ENCODE measurements around the gene RYR1. TPM values are rescaled to one million over a fixed set of nuclear protein-coding genes. Genes with fewer than 3 reads are reported as not detected.
A peak's percentile ranks its signal among the peaks of the same experiment; 100 is the strongest.

RYR1 gene
- total and polyA plus RNA-seq, 11 donors: 0.44 to 2.1 (median 0.86) TPM

- Histone ChIP-seq H3K27me3 (peaks cover 0 to 36% (median 0%) of the 10 kb centered on the region in 9 donors), H3K36me3 (peaks cover 0 to 41% (median 32%) of the 10 kb centered on the region in 9 donors), H3K27ac (peak overlapping the region in 1 of 12 donors; percentile 80), H3K9me3 (no peaks in the 10 kb centered on the region), H3K4me3 (peak overlapping the region in 11 of 12 donors; percentile 33 to 69 (median 56)), H3K4me1 (peaks cover 0 to 42% (median 25%) of the 10 kb centered on the region in 12 donors)
- TF ChIP-seq CTCF (IDR thresholded peaks at IDR 0.05) (no peak), POLR2A (IDR thresholded peaks at IDR 0.05) (no peak)
- DNase-seq: peak in 2 of 5 donors; percentile 43 to 75
- peak in 1 of 4 donors; percentile 5 for ATAC-seq
- intact Hi-C loops (cut with DNase I): no loop called here
- 16 to 29% (median 17%) methylated on average over 16 to 36 of the region's 36 CpGs for WGBS, 4 donors
Measured at GRCh38 chr19:38386971-38387549, 46.4 kb upstream of the RYR1 start.

- peak; percentile 73 to 86 (median 75) for DNase-seq
- peaks cover 0 to 34% (median 25%) of the 10 kb centered on the region in 9 donors for H3K36me3 ChIP-seq
- TF ChIP-seq POLR2A (IDR thresholded peaks at IDR 0.05): no peak
- TF ChIP-seq CTCF (IDR thresholded peaks at IDR 0.05): no peak
- peak; percentile 56 to 76 (median 68) for ATAC-seq
- WGBS, 4 donors: 1 to 3% (median 2%) methylated on average over 36 to 51 of the region's 51 CpGs
- intact Hi-C loops (cut with DNase I): no loop called here
- H3K27me3 ChIP-seq: peaks cover 0 to 36% (median 0%) of the 10 kb centered on the region in 9 donors
- H3K9me3 ChIP-seq: no peaks in the 10 kb centered on the region
- peaks cover 0 to 42% (median 25%) of the 10 kb centered on the region in 12 donors for H3K4me1 ChIP-seq
- H3K27ac ChIP-seq: peak within 1 kb of the TSS in 6 of 12 donors; percentile 30 to 80 (median 47)
- H3K4me3 ChIP-seq: peak within 1 kb of the TSS; percentile 16 to 69 (median 53)
Measured at GRCh38 chr19:38387550-38388348, 45.7 kb upstream of the RYR1 start, which contains the start of gene GGN. Gene GGN, minus strand, starts transcription at chr19:38388034. Its CDS starts 773 bp downstream, at chr19:38387261.

GRCh38 chr19:38388349-38389100 lies 45.0 kb upstream of the RYR1 start, which contains the start of gene SPRED3:
Gene SPRED3, plus strand, starts transcription at chr19:38388697. Its CDS starts 1,606 bp downstream, at chr19:38390303.
- ATAC-seq (peak in 3 of 4 donors; percentile 2 to 10 (median 10)), DNase-seq (peak in 1 of 5 donors; percentile 63)
- intact Hi-C loops (cut with DNase I): no loop called here
- Histone ChIP-seq H3K9me3 (no peaks in the 10 kb centered on the region), H3K4me3 (peak within 1 kb of the TSS; percentile 16 to 69 (median 53)), H3K4me1 (peaks cover 0 to 42% (median 25%) of the 10 kb centered on the region in 12 donors), H3K27me3 (peaks cover 0 to 38% (median 0%) of the 10 kb centered on the region in 9 donors), H3K27ac (peak within 1 kb of the TSS in 7 of 12 donors; percentile 30 to 80 (median 48)), H3K36me3 (peaks cover 0 to 26% (median 17%) of the 10 kb centered on the region in 9 donors)
- no peak for TF ChIP-seq POLR2A (IDR thresholded peaks at IDR 0.05)
- no peak for TF ChIP-seq CTCF (IDR thresholded peaks at IDR 0.05)
- WGBS, 4 donors: 1% methylated on average over 13 to 45 of the region's 46 CpGs
